ENCODE measurements around the gene CEP250.
"Not testable (repeated sequence)": the region's sequence is repeated elsewhere in the genome, so short reads cannot be mapped to it uniquely, and the experiment has no call there.

The CEP250 gene

DNA sequence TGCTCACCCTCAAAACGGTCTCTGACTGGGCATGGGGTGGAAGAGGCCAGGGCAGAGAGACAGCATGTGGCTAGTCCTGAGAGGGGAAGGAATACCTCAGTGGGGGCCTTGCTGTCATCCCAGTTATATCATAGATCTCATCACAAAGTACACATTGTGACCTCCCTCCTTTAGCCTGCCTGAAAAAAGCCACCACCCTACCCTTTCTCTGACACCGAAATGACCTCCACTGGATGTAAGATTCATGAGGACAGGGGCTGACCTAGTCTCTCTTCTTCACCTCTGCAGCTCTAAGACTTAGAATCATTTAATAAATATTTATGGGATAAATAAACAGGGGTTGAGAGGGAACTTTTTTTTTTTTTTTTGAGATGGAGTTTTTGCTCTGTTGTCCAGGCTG, 74.2 kb downstream of the CEP250 start, which contains the start of gene C20orf173:
TSS of gene C20orf173 (minus strand) at position 101 of the 400 bp plus-strand sequence. CDS start 279 bp downstream, outside the sequence.
- in situ Hi-C loops (cut with MboI; ENCODE audit: low pct_unique_long_range_greater_than_20kb, low sequenced_read_pairs, unreplicated experiment): no loop called here
- no peak for DNase-seq (ENCODE audit: low spot score)
- TF ChIP-seq, protein P1, sequence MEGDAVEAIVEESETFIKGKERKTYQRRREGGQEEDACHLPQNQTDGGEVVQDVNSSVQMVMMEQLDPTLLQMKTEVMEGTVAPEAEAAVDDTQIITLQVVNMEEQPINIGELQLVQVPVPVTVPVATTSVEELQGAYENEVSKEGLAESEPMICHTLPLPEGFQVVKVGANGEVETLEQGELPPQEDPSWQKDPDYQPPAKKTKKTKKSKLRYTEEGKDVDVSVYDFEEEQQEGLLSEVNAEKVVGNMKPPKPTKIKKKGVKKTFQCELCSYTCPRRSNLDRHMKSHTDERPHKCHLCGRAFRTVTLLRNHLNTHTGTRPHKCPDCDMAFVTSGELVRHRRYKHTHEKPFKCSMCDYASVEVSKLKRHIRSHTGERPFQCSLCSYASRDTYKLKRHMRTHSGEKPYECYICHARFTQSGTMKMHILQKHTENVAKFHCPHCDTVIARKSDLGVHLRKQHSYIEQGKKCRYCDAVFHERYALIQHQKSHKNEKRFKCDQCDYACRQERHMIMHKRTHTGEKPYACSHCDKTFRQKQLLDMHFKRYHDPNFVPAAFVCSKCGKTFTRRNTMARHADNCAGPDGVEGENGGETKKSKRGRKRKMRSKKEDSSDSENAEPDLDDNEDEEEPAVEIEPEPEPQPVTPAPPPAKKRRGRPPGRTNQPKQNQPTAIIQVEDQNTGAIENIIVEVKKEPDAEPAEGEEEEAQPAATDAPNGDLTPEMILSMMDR (IDR thresholded peaks at IDR 0.05; ENCODE audit: extremely low read depth, insufficient read depth, missing control alignments): no peak

DNA sequence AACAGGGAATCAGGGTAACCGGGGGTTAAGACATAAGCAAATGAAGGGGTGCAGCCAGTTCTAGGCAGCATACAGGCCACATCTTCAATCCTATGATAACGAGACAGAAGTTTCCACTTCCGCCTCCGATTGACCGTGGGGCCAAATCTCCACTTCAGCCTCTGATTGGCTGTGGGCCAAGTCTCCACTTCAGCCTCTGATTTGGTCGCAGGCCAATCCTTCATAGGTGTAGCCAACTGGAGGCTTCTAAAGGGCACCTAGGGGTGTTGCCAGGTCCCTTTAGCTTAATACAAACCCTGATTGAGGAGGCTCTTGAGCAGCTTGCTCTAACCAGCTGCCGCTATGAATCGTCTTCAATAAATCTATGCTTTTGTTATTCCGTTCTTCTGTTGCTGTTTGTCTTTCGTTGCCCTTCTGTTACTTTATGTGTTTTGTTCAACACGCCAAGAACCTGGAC, 84.4 kb downstream of the CEP250 start:
- no peak for DNase-seq (ENCODE audit: low spot score)
- in situ Hi-C loops (cut with MboI; ENCODE audit: low pct_unique_long_range_greater_than_20kb, low sequenced_read_pairs, unreplicated experiment): no loop called here
- TF ChIP-seq, protein P1 (IDR thresholded peaks at IDR 0.05; ENCODE audit: extremely low read depth, insufficient read depth, missing control alignments): no peak

DNA sequence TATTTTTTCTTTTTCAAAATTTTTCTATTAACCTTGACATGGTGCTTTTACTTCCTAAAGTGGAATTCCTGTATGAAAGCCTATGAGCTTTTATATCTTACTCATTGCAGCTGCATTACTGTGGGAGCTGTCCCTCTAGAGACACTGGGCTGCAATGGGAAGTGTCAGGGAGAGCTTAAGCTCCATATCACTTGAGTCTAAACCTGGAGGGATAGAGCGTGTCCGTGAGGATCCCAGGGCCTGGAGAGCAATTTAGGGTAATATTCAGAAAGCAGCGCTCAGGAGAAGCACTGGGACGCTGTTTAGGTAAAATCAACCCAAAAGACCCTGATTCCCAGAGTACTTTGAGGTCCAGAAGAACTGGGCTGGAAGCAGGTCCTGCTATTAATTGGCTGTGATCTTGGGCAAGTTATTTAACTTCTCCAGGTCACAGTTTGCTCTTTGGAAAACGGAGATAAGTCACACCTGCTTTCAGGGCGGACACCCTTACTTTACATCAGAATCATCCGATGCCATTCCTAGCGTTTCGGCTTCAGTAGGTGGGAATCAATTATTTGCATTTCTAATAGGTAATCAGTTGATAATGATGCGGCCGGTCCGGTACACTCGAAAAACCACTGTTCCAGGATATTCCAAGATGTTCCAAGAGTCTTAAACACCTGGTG, 85.9 kb downstream of the CEP250 start:
- no peak for DNase-seq (ENCODE audit: low spot score)
- in situ Hi-C loops (cut with MboI; ENCODE audit: low pct_unique_long_range_greater_than_20kb, low sequenced_read_pairs, unreplicated experiment): no loop called here
- TF ChIP-seq, protein P1 (IDR thresholded peaks at IDR 0.05; ENCODE audit: extremely low read depth, insufficient read depth, missing control alignments): no peak

DNA sequence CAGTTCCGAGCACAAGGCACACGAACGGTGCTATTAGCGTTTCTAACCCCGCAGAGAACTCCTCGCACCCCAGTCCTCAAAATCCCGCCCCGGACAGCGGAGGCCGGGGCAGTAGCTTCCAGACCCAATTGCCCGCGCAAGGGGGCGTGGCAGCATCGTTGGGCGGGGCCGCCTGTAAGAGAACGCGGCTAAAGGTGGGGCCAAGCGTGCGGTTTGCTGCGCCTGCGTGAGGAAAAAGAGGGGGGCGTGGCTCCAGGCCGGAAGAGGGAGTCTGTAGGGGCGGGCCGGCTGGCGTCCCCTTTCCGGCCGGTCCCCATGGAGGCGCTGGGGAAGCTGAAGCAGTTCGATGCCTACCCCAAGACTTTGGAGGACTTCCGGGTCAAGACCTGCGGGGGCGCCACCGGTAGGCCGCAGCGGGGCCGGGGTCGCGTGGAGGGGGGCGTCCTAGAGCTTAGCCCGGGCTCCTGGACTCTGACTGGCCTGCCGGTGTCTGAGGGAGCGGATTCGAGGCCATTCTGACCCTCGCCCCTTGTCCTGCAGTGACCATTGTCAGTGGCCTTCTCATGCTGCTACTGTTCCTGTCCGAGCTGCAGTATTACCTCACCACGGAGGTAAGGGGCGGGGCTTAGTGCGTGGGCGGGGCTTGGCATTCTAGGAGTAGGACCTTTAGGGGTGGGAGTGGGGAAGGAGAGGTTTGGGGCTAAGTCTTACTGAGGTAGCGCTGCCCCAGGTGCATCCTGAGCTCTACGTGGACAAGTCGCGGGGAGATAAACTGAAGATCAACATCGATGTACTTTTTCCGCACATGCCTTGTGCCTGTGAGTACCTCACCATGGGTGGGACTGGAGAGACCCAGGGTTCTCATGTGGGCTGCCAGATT, 86.6 kb downstream of the CEP250 start, which contains the start of gene ERGIC3:
TSS of gene ERGIC3 (plus strand) at position 296 of the 880 bp plus-strand sequence. CDS start at position 316, 20 bp downstream.
- TF ChIP-seq, protein P1 (IDR thresholded peaks at IDR 0.05; ENCODE audit: extremely low read depth, insufficient read depth, missing control alignments): no peak
- in situ Hi-C loops (cut with MboI; ENCODE audit: low pct_unique_long_range_greater_than_20kb, low sequenced_read_pairs, unreplicated experiment): no loop called here
- peak; percentile 96 for DNase-seq (ENCODE audit: low spot score)

DNA sequence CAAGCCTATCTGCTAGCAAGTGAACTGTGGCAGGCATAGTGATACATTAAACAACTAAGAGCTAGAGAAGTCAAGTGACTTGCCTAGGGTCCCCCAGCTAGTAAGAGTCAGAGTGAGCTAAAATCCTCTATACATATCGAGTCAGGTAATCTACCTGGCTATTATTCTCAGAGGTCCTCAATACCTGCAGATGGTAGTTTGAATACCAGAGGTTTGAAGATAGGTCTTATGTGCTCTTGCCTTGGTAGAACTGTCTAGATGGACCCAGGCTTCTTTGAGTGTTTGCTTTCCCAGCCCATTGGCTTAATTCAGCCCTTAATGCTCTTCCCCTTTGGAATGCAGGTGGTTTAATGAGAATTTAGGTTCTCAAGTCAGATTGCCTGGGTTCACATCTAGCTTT, 87.6 kb downstream of the CEP250 start:
- in situ Hi-C loops (cut with MboI; ENCODE audit: low pct_unique_long_range_greater_than_20kb, low sequenced_read_pairs, unreplicated experiment): no loop called here
- TF ChIP-seq, protein P1 (IDR thresholded peaks at IDR 0.05; ENCODE audit: extremely low read depth, insufficient read depth, missing control alignments): no peak

DNA sequence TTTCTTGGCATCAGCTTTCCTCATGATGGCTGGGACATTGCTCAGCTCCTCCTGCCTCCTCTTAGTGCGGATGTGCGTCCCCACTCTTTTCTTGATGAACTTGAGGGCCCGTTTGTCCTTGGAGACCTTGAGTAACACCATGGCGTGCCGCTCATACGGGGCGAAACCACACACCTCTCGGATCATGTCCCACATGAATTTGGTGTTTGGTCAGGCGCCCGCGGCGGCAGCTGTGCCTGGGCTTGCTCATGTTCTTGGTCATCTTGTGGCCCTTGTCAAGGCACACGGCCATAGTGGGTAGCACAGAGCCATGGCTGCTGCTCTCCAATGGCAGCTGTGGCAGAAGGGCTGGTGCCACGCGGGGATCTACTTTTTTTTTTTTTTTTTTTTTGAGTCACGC, 89.0 kb downstream of the CEP250 start:
- TF ChIP-seq, protein P1 (IDR thresholded peaks at IDR 0.05; ENCODE audit: extremely low read depth, insufficient read depth, missing control alignments): no peak
- in situ Hi-C loops (cut with MboI; ENCODE audit: low pct_unique_long_range_greater_than_20kb, low sequenced_read_pairs, unreplicated experiment): no loop called here
- DNase-seq (ENCODE audit: low spot score): no peak

More for the DNA sequence above, 87.6 kb downstream of the CEP250 start:
- DNase-seq (ENCODE audit: low spot score): no peak

DNA sequence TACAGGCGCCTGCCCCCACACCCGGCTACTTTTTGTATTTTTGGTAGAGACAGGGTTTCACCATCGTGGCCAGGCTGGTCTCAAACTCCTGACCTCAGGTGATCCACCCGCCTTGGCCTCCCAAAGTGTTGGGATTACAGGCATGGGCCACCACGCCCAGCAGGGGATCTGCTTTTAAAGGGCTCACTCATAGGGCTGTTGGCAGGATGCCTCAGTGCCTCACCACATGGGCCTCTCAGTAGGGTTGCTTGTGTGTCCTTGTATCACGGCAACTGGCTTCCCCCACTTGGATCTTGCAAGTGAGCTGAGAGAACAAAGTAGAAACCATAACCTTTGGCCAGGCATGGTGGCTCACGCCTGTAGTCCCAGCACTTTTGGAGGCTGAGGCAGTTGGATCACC, 89.5 kb downstream of the CEP250 start:
- in situ Hi-C loops (cut with MboI; ENCODE audit: low pct_unique_long_range_greater_than_20kb, low sequenced_read_pairs, unreplicated experiment); DNase-seq (ENCODE audit: low spot score): not testable (repeated sequence)
